GM23248 (cell line): ENCODE results near the gene NEDD4L.

Experiments
- EZH2 ChIP-seq: fragments of 200-600 bp; sonication (generic); IDR thresholded peaks from 2 replicates; pipeline ENCODE4 v1.6.1; 2018; ENCODE audit warnings: antibody characterized with exemption, mild to moderate bottlenecking; ENCODE audit not compliant: insufficient read depth, poor library complexity, severe bottlenecking
- EZH2phosphoT487 ChIP-seq: fragments of 200-600 bp; sonication (generic); IDR thresholded peaks from 2 replicates; pipeline ENCODE4 v1.6.1; 2018; ENCODE audit warnings: antibody characterized with exemption, moderate library complexity, mild to moderate bottlenecking, low read depth; ENCODE audit not compliant: insufficient read depth

GRCh38 chr18:58411323-58411722, 367.3 kb downstream of the NEDD4L start:
- TF ChIP-seq EZH2phosphoT487 (no peak), EZH2 (no peak)
